Neuronal stem cell (in vitro differentiated cells): ENCODE data around the gene MFF.

Source experiments
- DNase-seq: peaks from one replicate; pipeline ENCODE4 v3.0.0-alpha.2; 2013; ENCODE audit warnings: low spot score
- H2AFZ ChIP-seq: one replicate; pipeline ENCODE4 v1.6.1; 2013; ENCODE audit warnings: mild to moderate bottlenecking, low read length, inconsistent platforms
- H2AK5ac ChIP-seq: 2 replicates; pipeline ENCODE4 v1.6.1; 2013; ENCODE audit warnings: low read depth, mild to moderate bottlenecking, inconsistent platforms, low read length, moderate library complexity, mixed read lengths
- H2BK120ac ChIP-seq: 2 replicates; pipeline ENCODE4 v1.6.1; 2013; ENCODE audit warnings: low read depth, mild to moderate bottlenecking, inconsistent platforms, low read length, moderate library complexity, mixed read lengths
- H2BK12ac ChIP-seq: one replicate; pipeline ENCODE4 v1.6.1; 2013; ENCODE audit warnings: low read length, inconsistent platforms
- H2BK15ac ChIP-seq: 2 replicates; pipeline ENCODE4 v1.6.1; 2013; ENCODE audit warnings: mild to moderate bottlenecking, low read length, inconsistent platforms, mixed read lengths
- H2BK5ac ChIP-seq: one replicate; pipeline ENCODE4 v1.6.1; 2013; ENCODE audit warnings: inconsistent platforms, mild to moderate bottlenecking, low read length, moderate library complexity
- H3K14ac ChIP-seq: one replicate; pipeline ENCODE4 v1.6.1; 2013; ENCODE audit warnings: low read length, inconsistent platforms
- H3K18ac ChIP-seq: 2 replicates; pipeline ENCODE4 v1.6.1; 2013; ENCODE audit warnings: low read length, inconsistent platforms
- H3K23ac ChIP-seq: 2 replicates; pipeline ENCODE4 v1.6.1; 2013; ENCODE audit warnings: low read depth, mild to moderate bottlenecking, mixed read lengths, low read length, inconsistent platforms; ENCODE audit not compliant: poor library complexity
- H3K27ac ChIP-seq: replicated peaks from 3 replicates; pipeline ENCODE4 v1.5.1; 2013; ENCODE audit warnings: low read length, inconsistent platforms
- H3K27me3 ChIP-seq, 3 experiments: 2 replicates each; pipeline ENCODE4 v1.6.1; 2013; ENCODE audit warnings: low read length in 3 of 3, mild to moderate bottlenecking in 2 of 3, inconsistent platforms in 1 of 3, low read depth in 1 of 3, mixed read lengths in 1 of 3, moderate library complexity in 1 of 3; ENCODE audit not compliant: control insufficient read depth in 3 of 3, insufficient read depth in 3 of 3
- H3K36me3 ChIP-seq, 2 donors: replicated peaks in 1 of 2; 2 replicates each; pipeline ENCODE4 v1.6.1; 2013; ENCODE audit warnings: low read length in 2 of 2; ENCODE audit not compliant: control insufficient read depth in 2 of 2, insufficient read depth in 2 of 2
- H3K4ac ChIP-seq: 2 replicates; pipeline ENCODE4 v1.6.1; 2013; ENCODE audit warnings: inconsistent platforms, mild to moderate bottlenecking, low read length, moderate library complexity
- H3K4me1 ChIP-seq, 2 donors: 1 replicate in 1 of 2; 2 replicates in 1 of 2; pipeline ENCODE4 v1.6.1; 2013; ENCODE audit warnings: low read length in 2 of 2, low read depth in 1 of 2; ENCODE audit not compliant: control insufficient read depth in 2 of 2, insufficient read depth in 1 of 2
- H3K4me2 ChIP-seq: one replicate; pipeline ENCODE4 v1.6.1; 2013; ENCODE audit warnings: mild to moderate bottlenecking, low read length, inconsistent platforms; ENCODE audit not compliant: insufficient read depth, poor library complexity, severe bottlenecking
- H3K4me3 ChIP-seq, 2 donors: 2 replicates each; pipeline ENCODE4 v1.5.1; 2013; ENCODE audit warnings: low read length in 2 of 2, mild to moderate bottlenecking in 2 of 2, inconsistent platforms in 1 of 2, moderate library complexity in 1 of 2
- H3K79me1 ChIP-seq: one replicate; pipeline ENCODE4 v1.6.1; 2013; ENCODE audit warnings: low read depth, mild to moderate bottlenecking, inconsistent platforms, low read length, moderate library complexity
- H3K9ac ChIP-seq: one replicate; pipeline ENCODE4 v1.6.1; 2013; ENCODE audit warnings: mild to moderate bottlenecking, low read depth, low read length, inconsistent platforms; ENCODE audit not compliant: poor library complexity
- H3K9me3 ChIP-seq, 2 donors: replicated peaks in 1 of 2; 2 replicates each; pipeline versions ENCODE3 to v1.6.1; 2013; ENCODE audit warnings: low read length in 2 of 2, mild to moderate bottlenecking in 2 of 2, inconsistent platforms in 1 of 2, low read depth in 1 of 2, mixed read lengths in 1 of 2, moderate library complexity in 1 of 2; ENCODE audit not compliant: control insufficient read depth in 2 of 2, insufficient read depth in 1 of 2
- H4K8ac ChIP-seq: one replicate; pipeline ENCODE4 v1.6.1; 2013; ENCODE audit warnings: low read depth, mild to moderate bottlenecking, inconsistent platforms, low read length, moderate library complexity
- H4K91ac ChIP-seq: one replicate; pipeline ENCODE4 v1.6.1; 2013; ENCODE audit warnings: low read length, low read depth, mild to moderate bottlenecking, inconsistent platforms; ENCODE audit not compliant: poor library complexity
- WGBS, 2 donors: extraction: QIAGEN DNeasy Blood & Tissue Kit; methylation state at CpG; one replicate each; pipeline ENCODE4 v1.1.7; 2013; ENCODE audit warnings: missing lambda C conversion rate in 2 of 2, mixed read lengths in 1 of 2; ENCODE audit not compliant: insufficient read length in 2 of 2, insufficient replicate concordance in 1 of 2; ENCODE audit errors: extremely low coverage in 2 of 2; 5-methylcytosine and 5-hydroxymethylcytosine counted together

Gene MFF

DNA sequence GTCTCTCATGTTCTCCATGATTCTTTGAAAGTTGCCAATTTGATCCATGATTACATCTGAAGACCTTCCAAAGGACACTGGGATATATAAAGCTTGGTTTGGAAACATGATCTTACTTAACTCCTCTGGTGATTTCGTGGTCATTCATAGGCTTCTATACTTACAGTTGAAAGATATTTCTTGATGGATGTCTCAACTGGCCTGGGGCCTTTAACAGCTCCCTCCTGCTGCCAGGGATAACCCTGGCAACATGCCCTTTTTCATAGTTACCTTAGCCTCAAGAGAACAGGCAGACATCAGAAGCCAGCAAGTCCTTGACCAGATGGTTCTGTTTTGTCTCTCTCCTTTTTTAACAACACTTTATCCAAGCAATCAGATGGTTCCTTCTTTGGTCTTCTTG, 23.5 kb upstream of the MFF start:
- no peak overlapping the region for H3K18ac ChIP-seq
- no peak overlapping the region for H2BK12ac ChIP-seq
- H3K14ac ChIP-seq: no peak overlapping the region
- H3K79me1 ChIP-seq: no peaks in the 10 kb centered on the region
- no peak for DNase-seq
- H3K27ac ChIP-seq: no peak overlapping the region
- WGBS, 2 donors: no CpG with 5 or more reads among the region's 1 CpG
- H4K91ac ChIP-seq: no peak overlapping the region
- peaks cover 0 to 1% of the 10 kb centered on the region in 2 donors for H3K4me1 ChIP-seq
- H2BK5ac ChIP-seq: no peak overlapping the region
- H3K4me3 ChIP-seq: no peak overlapping the region
- no peak overlapping the region for H2BK120ac ChIP-seq
- H2AFZ ChIP-seq: no peak overlapping the region
- H2AK5ac ChIP-seq: no peak overlapping the region
- no peak overlapping the region for H4K8ac ChIP-seq
- no peaks in the 10 kb centered on the region for H3K9me3 ChIP-seq
- no peak overlapping the region for H3K4ac ChIP-seq
- no peaks in the 10 kb centered on the region for H3K36me3 ChIP-seq
- no peak overlapping the region for H2BK15ac ChIP-seq
- H3K27me3 ChIP-seq: no peaks in the 10 kb centered on the region
- no peak overlapping the region for H3K9ac ChIP-seq
- no peak overlapping the region for H3K4me2 ChIP-seq
- no peak overlapping the region for H3K23ac ChIP-seq

- Histone ChIP-seq H2BK12ac (no peak overlapping the region), H3K27me3 (no peaks in the 10 kb centered on the region), H2BK5ac (no peak overlapping the region), H3K36me3 (no peaks in the 10 kb centered on the region), H2BK120ac (no peak overlapping the region), H3K4me3 (no peak overlapping the region), H3K14ac (no peak overlapping the region), H3K4ac (no peak overlapping the region), H3K27ac (no peak overlapping the region), H3K23ac (no peak overlapping the region), H3K79me1 (no peaks in the 10 kb centered on the region), H2AK5ac (no peak overlapping the region), H3K4me1 (no peaks in the 10 kb centered on the region), H2BK15ac (no peak overlapping the region), H3K9ac (no peak overlapping the region), H3K18ac (no peak overlapping the region), H4K91ac (no peak overlapping the region), H4K8ac (no peak overlapping the region), H3K9me3 (no peaks in the 10 kb centered on the region), H3K4me2 (no peak overlapping the region), H2AFZ (peak overlapping the region; percentile 64)
- no peak for DNase-seq
- no CpG with 5 or more reads among the region's 4 CpGs for WGBS, 2 donors
These were observed 16.3 kb upstream of the MFF start for GRCh38 chr2:227308784-227309183.

GRCh38 chr2:227310756-227311110, 14.3 kb upstream of the MFF start:
- no peak overlapping the region for H3K18ac ChIP-seq
- no CpG with 5 or more reads among the region's 4 CpGs for WGBS, 2 donors
- H4K8ac ChIP-seq: no peak overlapping the region

GRCh38 chr2:227311861-227312506, 13.1 kb upstream of the MFF start:
- Histone ChIP-seq H3K4ac (no peak overlapping the region), H2BK12ac (no peak overlapping the region), H3K23ac (no peak overlapping the region), H3K4me2 (no peak overlapping the region), H3K18ac (no peak overlapping the region), H3K14ac (no peak overlapping the region), H3K27me3 (no peaks in the 10 kb centered on the region), H3K79me1 (no peaks in the 10 kb centered on the region), H4K91ac (no peak overlapping the region), H3K27ac (no peak overlapping the region), H3K9me3 (no peaks in the 10 kb centered on the region), H2BK120ac (no peak overlapping the region), H4K8ac (no peak overlapping the region), H3K9ac (no peak overlapping the region), H3K4me1 (no peaks in the 10 kb centered on the region), H3K36me3 (no peaks in the 10 kb centered on the region), H2AFZ (no peak overlapping the region), H3K4me3 (no peak overlapping the region), H2AK5ac (no peak overlapping the region), H2BK5ac (no peak overlapping the region), H2BK15ac (no peak overlapping the region)
- DNase-seq: no peak
- WGBS, 2 donors: no CpG with 5 or more reads among the region's 5 CpGs

More at GRCh38 chr2:227310756-227311110, 14.3 kb upstream of the MFF start:
- no peak overlapping the region for H2BK5ac ChIP-seq
- H3K79me1 ChIP-seq: no peaks in the 10 kb centered on the region
- H4K91ac ChIP-seq: no peak overlapping the region
- H3K27ac ChIP-seq: no peak overlapping the region
- H3K4me1 ChIP-seq: no peaks in the 10 kb centered on the region
- H3K4me2 ChIP-seq: no peak overlapping the region
- H3K4me3 ChIP-seq: no peak overlapping the region
- H3K9ac ChIP-seq: no peak overlapping the region
- H2AK5ac ChIP-seq: no peak overlapping the region
- no peaks in the 10 kb centered on the region for H3K9me3 ChIP-seq
- no peak overlapping the region for H3K23ac ChIP-seq
- no peak for DNase-seq
- H2AFZ ChIP-seq: no peak overlapping the region
- no peaks in the 10 kb centered on the region for H3K36me3 ChIP-seq
- H2BK15ac ChIP-seq: no peak overlapping the region
- H2BK12ac ChIP-seq: no peak overlapping the region
- H3K14ac ChIP-seq: no peak overlapping the region
- no peaks in the 10 kb centered on the region for H3K27me3 ChIP-seq
- no peak overlapping the region for H2BK120ac ChIP-seq
- no peak overlapping the region for H3K4ac ChIP-seq
